ENCODE results near the gene SS18L1.

The SS18L1 gene

DNA sequence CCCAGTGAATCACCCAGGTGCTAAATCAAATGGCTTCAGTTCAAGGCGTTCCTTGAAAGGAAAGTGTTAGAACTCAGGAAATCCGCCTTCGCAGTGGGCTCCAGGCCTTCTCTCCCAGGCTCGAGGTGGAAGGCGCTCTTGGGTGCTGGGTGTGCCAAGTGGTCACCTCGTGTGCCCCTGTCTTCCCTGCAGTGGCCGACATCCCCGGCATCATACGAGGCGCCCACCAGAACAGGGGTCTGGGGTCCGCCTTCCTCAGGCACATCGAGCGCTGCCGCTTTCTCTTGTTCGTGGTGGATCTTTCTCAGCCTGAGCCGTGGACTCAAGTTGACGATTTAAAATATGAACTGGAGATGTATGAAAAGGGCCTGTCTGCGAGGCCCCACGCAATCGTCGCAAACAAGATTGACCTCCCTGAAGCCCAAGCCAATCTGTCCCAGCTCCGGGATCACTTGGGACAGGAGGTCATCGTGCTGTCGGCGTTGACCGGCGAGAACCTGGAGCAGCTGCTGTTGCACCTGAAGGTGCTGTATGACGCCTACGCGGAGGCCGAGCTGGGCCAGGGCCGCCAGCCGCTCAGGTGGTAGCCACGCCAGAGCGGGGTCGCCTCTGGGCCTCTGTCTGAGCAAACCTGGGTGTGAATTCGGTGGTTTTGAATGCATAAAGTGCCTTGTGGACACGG lies 57.1 kb downstream of the SS18L1 start:
- no peak for DNase-seq

DNA sequence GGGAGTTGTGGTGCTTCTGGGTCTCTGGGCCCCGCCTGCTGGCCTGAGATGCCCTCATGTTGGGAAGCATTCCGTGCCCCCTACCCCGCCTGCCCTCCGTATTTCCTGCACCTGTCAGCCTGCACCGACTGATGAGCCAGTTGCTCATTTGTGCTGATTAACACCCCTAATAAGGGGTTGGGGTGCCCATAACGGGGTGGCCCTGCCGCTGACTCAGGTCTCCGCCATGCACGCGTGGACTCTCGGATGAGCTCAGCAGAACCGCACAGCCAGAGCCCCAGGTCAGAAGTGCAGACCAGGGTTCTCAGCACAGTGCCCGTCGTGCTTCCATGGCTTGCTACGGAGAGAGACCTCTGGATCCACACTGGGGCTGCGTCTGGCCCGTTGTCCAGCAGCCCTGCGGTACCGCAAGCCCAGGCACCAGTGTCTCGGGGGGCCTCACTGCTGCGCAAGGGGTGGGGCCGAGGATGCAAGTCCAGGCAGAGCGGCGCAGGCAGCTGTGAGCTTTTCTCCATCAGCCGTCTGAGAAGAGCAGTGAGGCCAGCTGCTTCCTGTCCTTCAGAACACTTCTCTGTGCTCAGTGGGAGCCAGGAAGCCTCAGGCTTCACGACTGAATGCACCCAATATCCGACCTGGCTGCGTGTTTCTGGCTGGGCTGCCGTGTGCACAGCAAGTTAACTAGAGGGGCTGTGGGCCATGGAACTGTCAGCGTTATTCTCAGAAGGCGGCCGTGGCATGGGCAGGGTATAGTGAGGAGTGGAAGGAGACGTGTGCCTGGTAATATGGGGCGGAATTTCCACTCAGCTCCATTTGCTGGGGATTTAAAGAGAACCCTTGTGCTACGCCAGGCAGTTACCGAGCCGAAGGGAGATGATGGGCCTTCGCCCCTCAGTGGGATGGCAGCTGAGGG lies 57.9 kb downstream of the SS18L1 start:
- DNase-seq = peak; percentile 15

GRCh38 chr20:62202083-62202395 lies 58.5 kb downstream of the SS18L1 start:
- DNase-seq = no peak

- DNase-seq = no peak
Measured at GRCh38 chr20:62202676-62203377, 59.3 kb downstream of the SS18L1 start.

GRCh38 chr20:62203378-62204030 lies 59.9 kb downstream of the SS18L1 start:
- peak; percentile 12 for DNase-seq

GRCh38 chr20:62205618-62206387 lies 62.2 kb downstream of the SS18L1 start:
- DNase-seq = no peak

- DNase-seq = no peak
Measured at GRCh38 chr20:62206388-62206775, 62.8 kb downstream of the SS18L1 start.

- DNase-seq = no peak
Measured at GRCh38 chr20:62208061-62208794, 64.7 kb downstream of the SS18L1 start.

DNA sequence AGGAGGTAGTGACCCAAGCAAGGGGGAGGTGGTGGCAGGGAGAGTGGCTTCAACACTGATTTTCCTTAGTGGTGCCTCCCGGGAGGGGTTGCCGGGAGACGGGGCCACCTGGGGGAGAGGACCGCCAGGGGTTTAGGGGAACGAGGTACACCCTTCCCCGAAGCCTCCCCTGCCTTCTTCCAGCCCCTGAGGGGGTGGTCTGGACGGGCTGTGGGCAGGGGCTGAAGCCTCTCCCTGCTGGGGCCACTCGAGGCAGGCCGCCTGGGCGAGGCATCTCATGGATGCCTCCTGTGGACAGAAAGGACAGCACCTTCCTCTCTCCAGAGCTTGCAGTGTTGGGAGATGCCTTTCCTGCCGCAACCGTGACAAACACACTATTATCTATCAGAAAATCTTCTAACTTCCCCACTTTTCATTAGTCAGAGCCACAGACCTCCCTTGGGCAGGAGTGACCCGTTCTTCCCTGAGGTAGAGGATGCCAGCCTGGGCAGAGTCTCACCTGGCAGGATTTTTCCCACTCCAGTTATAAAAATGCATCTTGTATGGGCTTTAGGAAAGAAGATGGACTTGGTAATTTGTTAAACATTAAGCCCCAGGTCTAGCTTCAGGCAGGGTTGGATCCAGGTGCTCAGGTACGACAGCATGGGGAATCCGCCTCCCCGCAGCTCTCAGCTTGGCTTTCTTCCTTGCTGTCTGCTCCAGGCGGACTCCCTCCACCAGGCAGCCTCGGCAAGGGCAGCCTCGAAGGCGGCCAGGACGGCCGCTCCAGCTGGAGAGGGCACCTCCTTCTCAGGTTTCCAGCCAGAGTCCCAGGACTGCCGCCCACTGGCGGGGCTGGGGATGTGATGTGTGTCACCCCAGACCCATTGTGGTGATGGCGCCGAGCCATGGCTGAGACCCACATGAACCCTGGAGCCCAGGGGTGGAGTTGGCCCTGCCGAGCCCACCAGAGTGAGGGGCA lies 65.5 kb downstream of the SS18L1 start:
- no peak for DNase-seq

DNA sequence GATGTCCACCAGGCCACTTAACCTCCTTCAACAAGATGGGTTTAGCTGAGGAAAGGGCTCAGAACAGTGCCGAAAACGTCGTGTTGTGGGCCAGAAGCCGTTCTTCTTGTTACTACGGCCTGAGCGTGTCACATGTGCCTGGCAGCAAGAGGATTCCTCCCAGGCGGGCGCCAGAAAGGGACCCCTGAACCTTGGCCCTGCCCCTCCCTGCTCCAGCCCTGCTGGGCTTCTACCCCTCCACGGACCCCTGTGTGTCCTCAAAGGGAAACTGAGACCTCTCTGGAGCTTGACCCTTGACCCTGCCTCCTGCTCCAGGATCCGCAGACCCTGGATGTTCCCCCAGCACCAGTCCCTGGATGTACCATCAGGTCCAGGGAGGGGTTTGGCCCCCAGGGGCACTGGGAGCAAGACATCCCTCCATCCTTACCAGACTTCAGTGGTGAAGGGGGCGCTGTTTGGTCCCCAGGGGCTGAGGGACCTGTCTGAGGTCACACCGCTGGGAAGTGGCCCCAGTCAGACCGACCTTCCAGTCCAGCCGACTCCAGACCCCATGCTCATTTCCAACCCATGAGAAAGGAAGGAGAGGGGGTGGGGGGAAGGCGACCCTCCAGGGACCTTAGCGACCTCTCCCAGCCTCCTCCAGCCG lies 66.4 kb downstream of the SS18L1 start:
- DNase-seq = no peak

- no peak for DNase-seq
Measured at GRCh38 chr20:62210496-62210855, 66.9 kb downstream of the SS18L1 start.

DNA sequence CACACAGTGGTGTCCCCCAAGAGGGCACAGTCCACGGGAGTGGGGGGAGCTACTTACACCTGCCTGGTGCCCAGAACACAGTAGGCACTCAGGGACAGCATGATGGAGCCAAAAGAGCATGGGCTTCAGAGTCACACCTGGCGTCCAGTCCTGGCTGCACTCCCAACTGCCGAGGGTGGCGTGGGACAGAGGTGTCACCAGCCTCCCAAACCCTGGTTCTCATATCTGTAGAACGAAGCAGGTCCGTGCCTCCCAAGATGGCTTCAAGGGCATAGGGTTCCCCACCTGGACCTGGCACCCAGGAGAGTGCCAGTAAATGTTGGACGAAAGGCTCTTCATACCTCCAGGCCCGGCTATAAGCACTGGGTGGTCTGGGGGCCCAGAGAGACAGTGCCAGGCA lies 67.6 kb downstream of the SS18L1 start:
- no peak for DNase-seq

GRCh38 chr20:62211769-62212288 lies 68.3 kb downstream of the SS18L1 start:
- DNase-seq = no peak

- DNase-seq = peak; percentile 13
Measured at GRCh38 chr20:62212299-62212698, 68.7 kb downstream of the SS18L1 start.

GRCh38 chr20:62214067-62214466 lies 70.5 kb downstream of the SS18L1 start:
- no peak for DNase-seq

GRCh38 chr20:62215020-62215990 lies 71.7 kb downstream of the SS18L1 start:
- DNase-seq = no peak

GRCh38 chr20:62215991-62216635 lies 72.5 kb downstream of the SS18L1 start:
- no peak for DNase-seq
